GM23338 (cell line): ENCODE measurements around the gene ZNF446.

Experiments used
- CREB1 ChIP-seq: fragments of 250-450 bp; sonication (Bioruptor Pico); IDR thresholded peaks from 2 replicates; pipeline ENCODE4 v1.5.0; 2020; ENCODE audit warnings: low read depth, mild to moderate bottlenecking, moderate library complexity
- ETS1 ChIP-seq: IDR thresholded peaks from 2 replicates; pipeline ENCODE4 v1.6.1; 2016; ENCODE audit warnings: antibody characterized with exemption
- EZH2 ChIP-seq: fragments of 200-600 bp; sonication (generic); IDR thresholded peaks from one replicate; pipeline ENCODE4 v1.8.0; 2017; ENCODE audit warnings: antibody characterized with exemption, mild to moderate bottlenecking, low read depth; ENCODE audit not compliant: unreplicated experiment
- EZH2phosphoT487 ChIP-seq: fragments of 200-600 bp; sonication (generic); IDR thresholded peaks from one replicate; pipeline ENCODE4 v1.8.1; 2018; ENCODE audit warnings: antibody characterized with exemption; ENCODE audit not compliant: unreplicated experiment
- JUNB ChIP-seq: IDR thresholded peaks from one replicate; pipeline ENCODE4 v1.6.1; 2016; ENCODE audit warnings: antibody characterized with exemption; ENCODE audit not compliant: unreplicated experiment
- NANOG ChIP-seq: IDR thresholded peaks from 2 replicates; pipeline ENCODE4 v1.6.1; 2016; ENCODE audit warnings: antibody characterized with exemption, borderline replicate concordance
- POLR2AphosphoS5 ChIP-seq: IDR thresholded peaks from 2 replicates; pipeline ENCODE4 v1.6.1; 2016; ENCODE audit warnings: antibody characterized with exemption, low read depth
- REST ChIP-seq: IDR thresholded peaks from one replicate; pipeline ENCODE4 v1.6.1; 2018; ENCODE audit warnings: antibody characterized with exemption; ENCODE audit not compliant: unreplicated experiment
- STAT1 ChIP-seq: IDR thresholded peaks from one replicate; pipeline ENCODE4 v1.6.1; 2016; ENCODE audit warnings: antibody characterized with exemption; ENCODE audit not compliant: unreplicated experiment
- ZNF114 ChIP-seq: fragments of 250-450 bp; sonication (Bioruptor Pico); IDR thresholded peaks from 2 replicates; pipeline ENCODE4 v1.5.0; 2020; ENCODE audit warnings: mild to moderate bottlenecking, moderate library complexity
- ZNF331 ChIP-seq: fragments of 250-450 bp; sonication (Bioruptor Pico); IDR thresholded peaks from 2 replicates; pipeline ENCODE4 v1.5.0; 2020; ENCODE audit warnings: low read depth, mild to moderate bottlenecking, moderate library complexity
- ZNF462 ChIP-seq: fragments of 250-450 bp; sonication (Bioruptor Pico); IDR thresholded peaks from 2 replicates; pipeline ENCODE4 v1.5.0; 2020; ENCODE audit warnings: mild to moderate bottlenecking, moderate library complexity
- TF ChIP-seq, protein P1 (sequence below), 2 experiments: fragments of 200-600 bp in 1 of 2; sonication (generic) in 1 of 2; conservative IDR thresholded peaks; 2 replicates each; pipeline versions ENCODE4 v1.5.1 to v1.6.1; 2016 to 2017; ENCODE audit warnings: antibody characterized with exemption in 2 of 2, low read depth in 2 of 2, mild to moderate bottlenecking in 2 of 2, moderate library complexity in 1 of 2

DNA sequence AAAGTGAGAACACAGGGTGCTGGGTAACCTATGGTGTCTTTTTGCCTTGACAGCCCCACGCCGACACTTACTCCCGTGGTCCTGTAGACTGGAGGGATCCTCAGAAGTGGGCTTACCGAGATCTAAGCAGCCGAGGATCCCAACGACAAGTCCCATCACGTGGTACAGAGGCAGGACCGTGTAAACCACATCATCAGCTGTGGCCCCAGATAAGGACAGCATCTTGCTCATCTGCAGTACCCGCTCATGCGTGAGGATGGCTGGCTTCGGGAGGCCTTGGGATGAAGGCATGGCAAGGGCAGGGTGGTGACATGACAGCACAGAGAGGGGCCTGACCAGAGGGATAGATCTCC lies 33.6 kb downstream of the ZNF446 start:
- TF ChIP-seq, protein P1, sequence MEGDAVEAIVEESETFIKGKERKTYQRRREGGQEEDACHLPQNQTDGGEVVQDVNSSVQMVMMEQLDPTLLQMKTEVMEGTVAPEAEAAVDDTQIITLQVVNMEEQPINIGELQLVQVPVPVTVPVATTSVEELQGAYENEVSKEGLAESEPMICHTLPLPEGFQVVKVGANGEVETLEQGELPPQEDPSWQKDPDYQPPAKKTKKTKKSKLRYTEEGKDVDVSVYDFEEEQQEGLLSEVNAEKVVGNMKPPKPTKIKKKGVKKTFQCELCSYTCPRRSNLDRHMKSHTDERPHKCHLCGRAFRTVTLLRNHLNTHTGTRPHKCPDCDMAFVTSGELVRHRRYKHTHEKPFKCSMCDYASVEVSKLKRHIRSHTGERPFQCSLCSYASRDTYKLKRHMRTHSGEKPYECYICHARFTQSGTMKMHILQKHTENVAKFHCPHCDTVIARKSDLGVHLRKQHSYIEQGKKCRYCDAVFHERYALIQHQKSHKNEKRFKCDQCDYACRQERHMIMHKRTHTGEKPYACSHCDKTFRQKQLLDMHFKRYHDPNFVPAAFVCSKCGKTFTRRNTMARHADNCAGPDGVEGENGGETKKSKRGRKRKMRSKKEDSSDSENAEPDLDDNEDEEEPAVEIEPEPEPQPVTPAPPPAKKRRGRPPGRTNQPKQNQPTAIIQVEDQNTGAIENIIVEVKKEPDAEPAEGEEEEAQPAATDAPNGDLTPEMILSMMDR (conservative IDR thresholded peaks at IDR 0.05; ENCODE audit: low read depth in 2 of 2) = no peak
- TF ChIP-seq EZH2 = no peak
- TF ChIP-seq CREB1 = no peak
- TF ChIP-seq REST = no peak
- TF ChIP-seq POLR2AphosphoS5 = no peak
- no peak for TF ChIP-seq EZH2phosphoT487
- TF ChIP-seq JUNB = no peak
- TF ChIP-seq NANOG = no peak
- TF ChIP-seq ETS1 = no peak
- TF ChIP-seq ZNF331 (CRISPR knock-in tag) = no peak
- no peak for TF ChIP-seq STAT1
- no peak for TF ChIP-seq ZNF462 (CRISPR knock-in tag)
- no peak for TF ChIP-seq ZNF114 (CRISPR knock-in tag)
